Activated CD8-positive, alpha-beta T cell treated with anti-CD3 and anti-CD28 coated beads for 36 hours (primary cell): ENCODE data around the gene AFAP1L2. TPM values are rescaled to one million over a fixed set of nuclear protein-coding genes. Genes with fewer than 3 reads are reported as not detected.

Experiments
- ATAC-seq: fragments of 200-7000 bp; cut with Tn5 transposase; one replicate; pipeline ENCODE4 v1.10.0; 2021; ENCODE audit warnings: mild to moderate bottlenecking, moderate library complexity
- CTCF ChIA-PET: fragments of 350-600 bp; sonication (Branson Sonifier 250); formaldehyde crosslinking; loops from one replicate; lab custom pipeline; 2021; ENCODE audit warnings: antibody characterized with exemption; lab: Charles Lee
- POLR2A ChIA-PET: fragments of 350-600 bp; sonication (Branson Sonifier 250); formaldehyde crosslinking; loops from one replicate; lab custom pipeline; 2021; ENCODE audit warnings: antibody characterized with exemption; lab: Charles Lee
- DNase-seq: peaks from one replicate; pipeline ENCODE4 v3.0.0-alpha.2; 2020
- H3K27ac Mint-ChIP-seq: one replicate; pipeline ENCODE4 v1.8.0; 2021; ENCODE audit warnings: mild to moderate bottlenecking, mixed read lengths
- H3K27me3 Mint-ChIP-seq: one replicate; pipeline ENCODE4 v1.8.0; 2021; ENCODE audit warnings: mixed read lengths
- H3K36me3 Mint-ChIP-seq: one replicate; pipeline ENCODE4 v1.8.0; 2021; ENCODE audit warnings: low read depth, mixed read lengths
- H3K4me1 Mint-ChIP-seq: one replicate; pipeline ENCODE4 v1.8.0; 2021; ENCODE audit warnings: low read depth, mixed read lengths
- H3K4me3 Mint-ChIP-seq: one replicate; pipeline ENCODE4 v1.8.0; 2021; ENCODE audit warnings: mild to moderate bottlenecking, moderate library complexity, mixed read lengths
- H3K9me3 Mint-ChIP-seq: one replicate; pipeline ENCODE4 v1.8.0; 2021; ENCODE audit warnings: mixed read lengths
- intact Hi-C: fragments of 100-400 bp; cut with micrococcal nuclease; formaldehyde crosslinking; loops from one replicate; pipeline ENCODE4 v1.10.0; 2022
- total RNA-seq, 2 experiments: library from RNA; stranded (reverse); gene quantifications; one replicate each; pipeline ENCODE4 v1.2.3, GENCODE V29; 2021
- TF ChIP-seq, protein P1 (sequence below): fragments of 200-600 bp; IDR thresholded peaks from one replicate; pipeline ENCODE4 v1.8.0; 2022; ENCODE audit warnings: antibody characterized with exemption, mild to moderate bottlenecking

AFAP1L2 gene
- total RNA-seq, 2 experiments from 2014 or later: 4.9 to 6.3 TPM

DNA sequence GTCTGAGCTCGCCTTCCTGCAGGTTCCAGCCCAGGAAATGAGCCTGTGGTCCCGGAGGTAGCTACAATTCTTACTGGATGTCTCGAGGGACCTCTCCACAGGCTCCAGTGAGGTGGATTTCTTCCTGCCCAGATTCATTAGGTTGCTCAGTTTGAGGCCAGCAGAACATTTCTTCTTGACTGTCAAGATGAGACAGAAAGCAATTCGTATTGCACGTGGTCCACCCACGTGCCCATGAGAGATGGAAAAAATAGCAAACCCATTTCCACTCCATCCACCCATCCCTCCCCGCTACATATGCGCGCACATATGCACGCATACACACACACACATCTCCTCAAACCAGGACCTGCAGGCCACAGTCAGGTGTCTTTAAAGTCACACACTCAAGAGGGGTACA, 96.6 kb downstream of the AFAP1L2 start:
- Mint-ChIP-seq H3K27me3 (no peaks in the 10 kb centered on the region), H3K4me1 (peaks cover 13% of the 10 kb centered on the region), H3K9me3 (no peaks in the 10 kb centered on the region), H3K36me3 (no peaks in the 10 kb centered on the region), H3K4me3 (no peak overlapping the region), H3K27ac (no peak overlapping the region)
- POLR2A ChIA-PET: no interaction called here
- ATAC-seq (no peak), DNase-seq (peak; percentile 33)
- TF ChIP-seq, protein P1, sequence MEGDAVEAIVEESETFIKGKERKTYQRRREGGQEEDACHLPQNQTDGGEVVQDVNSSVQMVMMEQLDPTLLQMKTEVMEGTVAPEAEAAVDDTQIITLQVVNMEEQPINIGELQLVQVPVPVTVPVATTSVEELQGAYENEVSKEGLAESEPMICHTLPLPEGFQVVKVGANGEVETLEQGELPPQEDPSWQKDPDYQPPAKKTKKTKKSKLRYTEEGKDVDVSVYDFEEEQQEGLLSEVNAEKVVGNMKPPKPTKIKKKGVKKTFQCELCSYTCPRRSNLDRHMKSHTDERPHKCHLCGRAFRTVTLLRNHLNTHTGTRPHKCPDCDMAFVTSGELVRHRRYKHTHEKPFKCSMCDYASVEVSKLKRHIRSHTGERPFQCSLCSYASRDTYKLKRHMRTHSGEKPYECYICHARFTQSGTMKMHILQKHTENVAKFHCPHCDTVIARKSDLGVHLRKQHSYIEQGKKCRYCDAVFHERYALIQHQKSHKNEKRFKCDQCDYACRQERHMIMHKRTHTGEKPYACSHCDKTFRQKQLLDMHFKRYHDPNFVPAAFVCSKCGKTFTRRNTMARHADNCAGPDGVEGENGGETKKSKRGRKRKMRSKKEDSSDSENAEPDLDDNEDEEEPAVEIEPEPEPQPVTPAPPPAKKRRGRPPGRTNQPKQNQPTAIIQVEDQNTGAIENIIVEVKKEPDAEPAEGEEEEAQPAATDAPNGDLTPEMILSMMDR: no peak
- intact Hi-C loops: no loop called here
- CTCF ChIA-PET: interaction anchor here (1.4 kb wide), 2 partner anchors 13 to 90 kb away, joined by 3 read pairs; no protein-coding TSS in a partner anchor

DNA sequence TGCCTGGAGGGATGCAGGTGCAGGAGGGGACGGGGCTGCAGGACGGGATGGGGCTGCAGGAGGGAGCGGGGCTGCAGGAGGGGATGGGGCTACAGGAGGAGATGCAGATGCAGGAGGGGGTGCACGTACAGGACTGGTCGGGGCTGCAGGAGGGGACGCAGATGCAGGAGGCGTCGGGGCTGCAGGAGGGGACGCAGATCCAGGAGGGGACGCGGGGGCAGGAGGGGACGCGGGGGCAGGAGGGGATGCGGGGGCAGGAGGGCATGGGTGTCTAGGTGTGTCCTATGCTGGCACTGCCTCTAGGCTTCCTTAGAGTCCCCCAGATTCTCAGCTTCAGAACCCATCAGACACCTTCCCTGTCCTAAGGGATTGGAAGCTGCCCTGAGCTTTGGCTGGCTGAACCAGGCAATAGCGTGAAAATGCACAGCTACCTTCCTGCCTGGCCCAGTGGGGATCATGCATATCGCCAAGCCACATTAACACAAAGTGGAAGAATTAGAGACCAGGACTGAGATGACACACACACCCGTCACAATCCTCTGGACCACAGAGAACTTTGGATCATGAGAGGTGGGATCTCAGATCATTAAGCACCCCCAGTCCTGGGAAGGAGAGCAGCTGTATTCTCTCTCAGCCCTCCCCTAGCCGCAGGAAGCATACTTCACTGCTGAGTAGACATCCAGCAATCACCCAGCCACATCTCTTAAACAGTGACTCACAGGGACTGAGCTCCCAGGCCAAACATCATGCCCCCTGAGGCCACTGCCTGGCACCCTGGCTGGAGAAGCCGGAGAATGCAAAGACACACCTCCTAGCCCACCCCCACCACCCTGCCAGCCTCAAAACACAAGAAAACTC, 98.0 kb downstream of the AFAP1L2 start:
- CTCF ChIA-PET: interaction anchor here (1.4 kb wide), 1 partner anchor 91 kb away, joined by 3 read pairs; no protein-coding TSS in a partner anchor
- DNase-seq: no peak
- no peak for ATAC-seq
- Mint-ChIP-seq H3K36me3 (no peaks in the 10 kb centered on the region), H3K27me3 (no peaks in the 10 kb centered on the region), H3K27ac (no peak overlapping the region), H3K4me1 (peaks cover 13% of the 10 kb centered on the region), H3K9me3 (no peaks in the 10 kb centered on the region), H3K4me3 (no peak overlapping the region)
- POLR2A ChIA-PET: no interaction called here
- TF ChIP-seq, protein P1: no peak
- intact Hi-C loops: no loop called here

DNA sequence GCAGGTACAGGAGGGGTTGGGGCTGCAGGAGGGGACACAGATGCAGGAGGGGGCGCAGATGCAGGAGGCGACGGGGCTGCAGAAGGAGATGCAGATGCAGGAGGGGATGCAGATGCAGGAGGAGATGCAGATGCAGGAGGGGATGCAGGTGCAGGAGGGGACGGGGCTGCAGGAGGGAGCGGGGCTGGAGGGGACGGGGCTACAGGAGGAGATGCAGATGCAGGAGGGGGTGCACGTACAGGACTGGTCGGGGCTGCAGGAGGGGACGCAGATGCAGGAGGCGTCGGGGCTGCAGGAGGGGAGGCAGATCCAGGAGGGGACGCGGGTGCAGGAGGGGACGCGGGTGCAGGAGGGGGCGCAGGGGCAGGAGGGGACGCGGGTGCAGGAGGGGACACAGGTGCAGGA, 98.8 kb downstream of the AFAP1L2 start:
- ATAC-seq (no peak), DNase-seq (no peak)
- TF ChIP-seq, protein P1: no peak
- POLR2A ChIA-PET: no interaction called here
- intact Hi-C loops: loop anchor here (2.0 kb wide), 1 partner anchor 481 kb away; no protein-coding TSS in a partner anchor
- no peak overlapping the region for H3K27ac Mint-ChIP-seq
- H3K27me3 Mint-ChIP-seq: no peaks in the 10 kb centered on the region
- CTCF ChIA-PET: no interaction called here
- peaks cover 13% of the 10 kb centered on the region for H3K4me1 Mint-ChIP-seq
- H3K4me3 Mint-ChIP-seq: peak overlapping the region; percentile 86
- no peaks in the 10 kb centered on the region for H3K9me3 Mint-ChIP-seq
- H3K36me3 Mint-ChIP-seq: no peaks in the 10 kb centered on the region

DNA sequence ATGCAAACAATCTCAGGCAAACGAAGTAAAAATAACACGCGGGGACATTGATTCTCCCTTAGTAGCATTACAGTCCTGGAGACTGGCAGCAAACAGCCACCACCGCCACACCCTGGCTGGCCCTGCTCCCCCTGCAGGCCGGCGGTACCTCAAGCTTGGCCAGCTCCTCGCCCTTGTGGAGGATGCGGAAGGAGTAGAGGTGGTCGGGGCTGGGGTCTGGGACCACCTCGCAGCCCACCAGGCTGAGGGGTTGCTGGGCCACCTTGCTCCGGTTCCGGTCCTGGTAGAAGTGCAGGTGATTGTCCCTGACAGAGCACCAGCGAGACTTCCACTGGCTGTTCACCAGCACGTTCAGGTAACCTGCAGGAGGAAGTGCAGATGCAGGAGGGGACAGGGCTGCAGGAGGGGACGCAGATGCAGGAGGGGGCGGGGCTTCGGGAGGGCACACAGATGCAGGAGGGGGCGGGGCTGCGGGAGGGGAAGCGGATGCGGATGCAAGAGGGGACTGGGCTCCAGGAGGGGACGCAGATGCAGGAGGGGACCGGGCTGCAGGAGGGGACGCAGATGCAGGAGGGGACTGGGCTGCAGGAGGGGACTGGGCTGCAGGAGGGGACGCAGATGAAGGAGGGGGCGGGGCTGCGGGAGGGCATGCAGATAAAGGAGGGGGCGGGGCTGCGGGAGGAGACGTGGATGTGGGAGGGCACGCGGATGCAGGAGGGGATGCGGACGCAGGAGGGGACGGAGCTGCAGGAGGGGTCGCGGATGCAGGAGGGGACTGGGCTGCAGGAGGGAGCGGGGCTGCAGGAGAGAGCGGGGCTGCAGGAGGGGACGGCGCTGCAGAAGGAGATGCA, 99.5 kb downstream of the AFAP1L2 start:
- ATAC-seq: peak; percentile 80
- H3K9me3 Mint-ChIP-seq: no peaks in the 10 kb centered on the region
- peak overlapping the region; percentile 89 for H3K27ac Mint-ChIP-seq
- H3K4me3 Mint-ChIP-seq: peak overlapping the region; percentile 86
- peak; percentile 84 for DNase-seq
- ChIA-PET POLR2A (no interaction called here), CTCF (interaction anchor here (0.7 to 2.7 kb wide), 82 partner anchors 8 to 619 kb away, joined by 3 to 46 read pairs (median 5); no protein-coding TSS in a partner anchor)
- intact Hi-C loops: loop anchor here (1.0 to 5.0 kb wide), 4 partner anchors 123 to 482 kb away; no protein-coding TSS in a partner anchor
- no peaks in the 10 kb centered on the region for H3K36me3 Mint-ChIP-seq
- peaks cover 13% of the 10 kb centered on the region for H3K4me1 Mint-ChIP-seq
- TF ChIP-seq, protein P1: peak; percentile 55
- H3K27me3 Mint-ChIP-seq: no peaks in the 10 kb centered on the region
